ENCODE results near the gene SOX30.

DNA sequence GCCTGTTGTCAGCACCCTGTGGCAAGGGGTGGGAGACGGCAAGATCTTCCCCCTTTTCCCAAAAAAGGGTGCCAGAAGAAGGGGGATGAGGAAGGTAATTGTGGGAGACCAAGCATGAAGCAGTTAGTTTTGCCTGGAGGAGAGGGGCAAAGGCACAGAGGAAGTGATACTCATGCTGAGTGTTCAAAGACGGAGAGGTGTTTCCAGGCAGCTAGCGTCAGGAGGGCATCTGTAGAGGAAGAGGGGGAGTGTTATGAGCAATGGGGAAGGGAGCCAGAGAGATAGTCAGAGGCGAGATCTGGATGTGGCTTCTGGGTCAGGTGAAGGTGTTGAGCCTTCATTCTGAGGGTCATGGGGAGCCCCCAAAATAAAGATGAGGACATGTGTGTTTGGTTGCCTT is 49.7 kb downstream of the SOX30 start:
- no peak for TF ChIP-seq CTCF (conservative IDR thresholded peaks at IDR 0.05; ENCODE audit: low read length)
- TF ChIP-seq EZH2phosphoT487 (IDR thresholded peaks at IDR 0.05; ENCODE audit: borderline replicate concordance, low read depth, low read length): no peak
